Effector CD8-positive, alpha-beta T cell (primary cell): Measurements from ENCODE around the gene PCDHGB3.

ENCODE experiments used
- DNase-seq: peaks from one replicate; lab custom pipeline; 2025; lab: John Stamatoyannopoulos, UW

PCDHGB3 gene

DNA sequence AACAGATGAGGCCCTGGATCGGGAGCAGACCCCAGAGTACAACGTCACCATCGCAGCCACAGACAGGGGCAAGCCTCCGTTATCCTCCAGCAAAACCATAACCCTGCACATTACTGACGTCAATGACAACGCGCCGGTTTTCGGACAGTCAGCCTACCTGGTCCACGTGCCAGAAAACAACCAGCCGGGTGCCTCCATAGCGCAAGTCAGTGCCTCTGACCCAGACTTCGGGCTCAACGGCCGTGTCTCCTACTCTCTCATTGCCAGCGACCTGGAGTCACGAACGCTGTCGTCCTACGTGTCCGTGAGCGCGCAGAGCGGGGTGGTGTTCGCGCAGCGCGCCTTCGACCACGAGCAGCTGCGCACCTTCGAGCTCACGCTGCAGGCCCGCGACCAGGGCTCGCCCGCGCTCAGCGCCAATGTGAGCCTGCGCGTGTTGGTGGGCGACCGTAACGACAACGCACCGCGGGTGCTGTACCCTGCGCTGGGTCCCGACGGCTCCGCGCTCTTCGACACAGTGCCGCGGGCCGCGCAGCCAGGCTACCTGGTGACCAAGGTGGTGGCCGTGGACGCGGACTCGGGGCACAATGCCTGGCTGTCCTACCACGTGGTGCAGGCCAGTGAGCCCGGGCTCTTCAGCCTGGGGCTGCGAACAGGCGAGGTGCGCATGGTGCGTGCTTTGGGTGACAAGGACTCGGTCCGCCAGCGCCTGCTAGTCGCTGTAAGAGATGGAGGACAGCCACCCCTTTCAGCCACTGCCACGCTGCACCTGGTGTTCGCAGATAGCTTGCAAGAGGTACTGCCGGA, 49.2 kb downstream of the PCDHGB3 start:
- DNase-seq = no peak

DNA sequence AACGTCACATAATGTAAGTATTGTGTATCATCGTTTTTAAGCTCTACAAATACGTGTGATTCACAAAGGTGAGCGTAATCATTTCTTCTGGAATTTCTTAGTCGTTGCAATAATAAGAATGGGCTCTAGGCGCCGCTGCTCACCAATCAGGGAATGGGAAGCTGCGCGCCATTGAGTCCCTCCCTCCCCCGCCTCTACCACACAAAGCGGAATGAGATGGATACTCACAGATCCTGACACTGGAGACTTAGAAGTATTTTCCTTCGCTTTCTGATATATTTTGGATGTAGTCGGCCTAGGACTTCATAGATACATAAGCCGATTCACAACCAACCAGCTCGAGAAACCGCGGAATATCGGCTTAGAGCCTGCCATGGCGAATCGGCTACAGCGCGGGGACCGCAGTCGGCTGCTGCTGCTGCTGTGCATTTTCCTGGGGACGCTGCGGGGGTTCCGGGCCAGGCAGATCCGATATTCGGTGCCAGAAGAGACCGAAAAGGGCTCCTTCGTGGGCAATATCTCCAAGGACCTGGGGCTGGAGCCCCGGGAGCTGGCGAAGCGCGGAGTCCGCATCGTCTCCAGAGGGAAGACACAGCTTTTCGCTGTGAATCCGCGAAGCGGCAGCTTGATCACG, 50.9 kb downstream of the PCDHGB3 start, which contains the start of gene PCDHGA11:
Gene PCDHGA11, plus strand, starts transcription at position 197 of the 634 bp plus-strand sequence. Its CDS starts 177 bp downstream, at position 374.
- DNase-seq = no peak

DNA sequence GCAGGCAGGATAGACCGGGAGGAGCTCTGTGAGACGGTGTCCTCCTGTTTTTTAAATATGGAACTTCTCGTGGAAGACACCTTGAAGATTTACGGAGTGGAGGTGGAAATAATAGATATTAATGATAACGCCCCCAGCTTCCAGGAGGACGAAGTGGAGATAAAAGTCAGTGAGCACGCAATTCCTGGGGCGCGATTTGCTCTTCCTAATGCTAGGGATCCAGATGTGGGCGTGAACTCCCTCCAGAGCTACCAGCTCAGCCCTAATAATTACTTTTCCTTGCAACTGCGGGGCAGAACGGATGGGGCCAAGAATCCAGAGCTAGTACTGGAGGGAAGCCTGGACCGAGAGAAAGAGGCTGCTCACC, 51.4 kb downstream of the PCDHGB3 start:
- DNase-seq = no peak
